Measurements from ENCODE around the gene NCR2. TPM values are rescaled to one million over a fixed set of nuclear protein-coding genes. Genes with fewer than 3 reads are reported as not detected.

Gene NCR2
- total RNA-seq, 1 experiment from 2014 or later: not detected

DNA sequence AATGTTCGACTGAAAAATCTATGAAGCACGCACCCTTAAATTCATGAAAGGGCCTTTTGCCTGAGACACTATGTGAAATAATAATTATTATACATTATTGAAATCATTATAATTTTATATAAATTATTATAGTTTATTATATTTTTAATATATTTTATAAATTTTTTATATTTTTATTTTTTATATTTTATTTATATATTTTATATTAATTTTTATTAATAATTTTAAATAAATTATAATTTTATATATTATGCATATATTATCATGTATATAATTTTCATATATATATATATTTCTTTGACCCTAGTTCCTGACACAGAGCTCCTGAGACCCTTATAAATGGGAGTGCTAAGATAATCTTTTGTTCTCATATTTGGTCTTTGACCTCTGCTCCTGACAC, 13.5 kb downstream of the NCR2 start:
- no peak overlapping the region for H3K9ac ChIP-seq (ENCODE audit: extremely low read depth, insufficient read length, low read length)
- DNase-seq: no peak

More for the DNA sequence above, 13.5 kb downstream of the NCR2 start:
- peaks cover 0 to 9% (median 4%) of the 10 kb centered on the region in 3 experiments; a peak in 6 of 7 replicates for H3K36me3 Mint-ChIP-seq (ENCODE audit: insufficient read depth in 1 of 3, low read depth in 3 of 3)
- Histone ChIP-seq H3K4me1 (ENCODE audit: insufficient read depth, low read length) (no peaks in the 10 kb centered on the region; the same call in 1 of the 2 replicates), H3K27me3 (ENCODE audit: insufficient read depth, low read length) (no peaks in the 10 kb centered on the region), H4K91ac (ENCODE audit: insufficient read length, low read depth, low read length) (no peak overlapping the region), H2BK5ac (ENCODE audit: insufficient read length, low read length) (no peak overlapping the region), H2BK120ac (ENCODE audit: low read depth, low read length, poor library complexity, severe bottlenecking) (no peak overlapping the region), H2BK12ac (ENCODE audit: insufficient read length, low read depth, low read length) (no peak overlapping the region), H2BK15ac (ENCODE audit: low read depth, low read length) (no peak overlapping the region), H2BK20ac (ENCODE audit: low read depth, low read length, poor library complexity, severe bottlenecking) (no peak overlapping the region), H3K79me2 (ENCODE audit: insufficient read depth, low read length) (no peaks in the 10 kb centered on the region), H3K4me2 (ENCODE audit: insufficient read depth, insufficient read length, low read length) (no peak overlapping the region), H3K9me3 (ENCODE audit: control insufficient read depth, low read depth, low read length) (peaks cover 7% of the 10 kb centered on the region), H3K23me2 (ENCODE audit: insufficient read length, low read depth, low read length, poor library complexity, severe bottlenecking) (no peaks in the 10 kb centered on the region), H3K14ac (ENCODE audit: insufficient read depth, low read length) (no peak overlapping the region), H4K5ac (ENCODE audit: insufficient read length, low read depth, low read length) (no peak overlapping the region), H3K23ac (ENCODE audit: insufficient read length, low read depth, low read length) (no peak overlapping the region), H2AK5ac (ENCODE audit: insufficient read length, low read length) (no peak overlapping the region), H2AFZ (ENCODE audit: low read length) (no peak overlapping the region), H3K79me1 (ENCODE audit: insufficient read depth, low read depth, low read length, poor library complexity, severe bottlenecking) (no peaks in the 10 kb centered on the region), H3K18ac (ENCODE audit: insufficient read length, low read depth, low read length) (no peak overlapping the region), H4K20me1 (ENCODE audit: control insufficient read depth, insufficient read depth, insufficient read length) (no peaks in the 10 kb centered on the region), H4K8ac (replicated peaks; ENCODE audit: insufficient read length, low read depth, low read length) (no peak overlapping the region), H3K4ac (ENCODE audit: low read depth, low read length) (no peak overlapping the region), H3K56ac (ENCODE audit: insufficient read length, low read depth, low read length) (no peak overlapping the region), H3K27ac (ENCODE audit: insufficient read length, low read depth, low read length) (no peak overlapping the region), H3T11ph (ENCODE audit: low read length) (no peak overlapping the region)
- H3K27me3 Mint-ChIP-seq (ENCODE audit: low read depth): peaks cover 73% of the 10 kb centered on the region
- peaks cover 11 to 13% of the 10 kb centered on the region in 2 experiments for H3K9me3 Mint-ChIP-seq
- H3K4me3 Mint-ChIP-seq: no peak overlapping the region
- no peaks in the 10 kb centered on the region for H3K4me1 Mint-ChIP-seq
- WGBS (ENCODE audit: extremely low coverage, insufficient read length, low lambda C conversion rate): no CpG with 5 or more reads among the region's 2 CpGs
- TF ChIP-seq, protein P1, sequence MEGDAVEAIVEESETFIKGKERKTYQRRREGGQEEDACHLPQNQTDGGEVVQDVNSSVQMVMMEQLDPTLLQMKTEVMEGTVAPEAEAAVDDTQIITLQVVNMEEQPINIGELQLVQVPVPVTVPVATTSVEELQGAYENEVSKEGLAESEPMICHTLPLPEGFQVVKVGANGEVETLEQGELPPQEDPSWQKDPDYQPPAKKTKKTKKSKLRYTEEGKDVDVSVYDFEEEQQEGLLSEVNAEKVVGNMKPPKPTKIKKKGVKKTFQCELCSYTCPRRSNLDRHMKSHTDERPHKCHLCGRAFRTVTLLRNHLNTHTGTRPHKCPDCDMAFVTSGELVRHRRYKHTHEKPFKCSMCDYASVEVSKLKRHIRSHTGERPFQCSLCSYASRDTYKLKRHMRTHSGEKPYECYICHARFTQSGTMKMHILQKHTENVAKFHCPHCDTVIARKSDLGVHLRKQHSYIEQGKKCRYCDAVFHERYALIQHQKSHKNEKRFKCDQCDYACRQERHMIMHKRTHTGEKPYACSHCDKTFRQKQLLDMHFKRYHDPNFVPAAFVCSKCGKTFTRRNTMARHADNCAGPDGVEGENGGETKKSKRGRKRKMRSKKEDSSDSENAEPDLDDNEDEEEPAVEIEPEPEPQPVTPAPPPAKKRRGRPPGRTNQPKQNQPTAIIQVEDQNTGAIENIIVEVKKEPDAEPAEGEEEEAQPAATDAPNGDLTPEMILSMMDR (conservative IDR thresholded peaks at IDR 0.05): no peak
- H3K27ac Mint-ChIP-seq: no peak overlapping the region

All from H9 (cell line).